Psoas muscle (tissue), 8 donors: ENCODE measurements around the gene PDLIM7. TPM values are rescaled to one million over a fixed set of nuclear protein-coding genes. Genes with fewer than 3 reads are reported as not detected.

Experiments used
- ATAC-seq, 4 donors: fragments of 200-7000 bp; cut with Tn5 transposase; one replicate each; pipeline ENCODE4 v1.9.1; 2020; ENCODE audit warnings: moderate library complexity in 3 of 4, mild to moderate bottlenecking in 2 of 4
- DNase-seq, 2 donors: peaks; one replicate each; pipeline ENCODE4 v3.0.0-alpha.2; 2020
- H3K27ac ChIP-seq: fragments of 200-600 bp; one replicate; pipeline ENCODE4 v1.8.0; 2022
- H3K27me3 ChIP-seq, 3 donors: fragments of 200-600 bp in 1 of 3; one replicate each; pipeline versions ENCODE4 v1.6.1 to v1.8.0; 2013 to 2022; ENCODE audit warnings: low read length in 2 of 3, mild to moderate bottlenecking in 2 of 3, moderate library complexity in 1 of 3; ENCODE audit not compliant: insufficient read depth in 3 of 3
- H3K36me3 ChIP-seq, 2 donors: fragments of 200-600 bp in 1 of 2; one replicate each; pipeline versions ENCODE4 v1.6.1 to v1.8.0; 2013 to 2022; ENCODE audit warnings: low read depth in 1 of 2, mild to moderate bottlenecking in 1 of 2, moderate library complexity in 1 of 2; ENCODE audit not compliant: insufficient read depth in 1 of 2
- H3K4me1 ChIP-seq: fragments of 200-600 bp; one replicate; pipeline ENCODE4 v1.8.0; 2022
- H3K4me3 ChIP-seq: fragments of 200-600 bp; one replicate; pipeline ENCODE4 v1.8.0; 2022; ENCODE audit warnings: mild to moderate bottlenecking
- H3K9me3 ChIP-seq: fragments of 200-600 bp; one replicate; pipeline ENCODE4 v1.8.0; 2022
- WGBS, 3 donors: extraction: QIAGEN DNeasy Blood & Tissue Kit; methylation state at CpG; one replicate each; pipeline versions ENCODE4 v1.1.6 to v1.1.7; 2013; 5-methylcytosine and 5-hydroxymethylcytosine counted together
- intact Hi-C, 2 donors: fragments of 100-400 bp; cut with DNase I; formaldehyde crosslinking; loops; one replicate each; pipeline versions ENCODE4 v1.11.0 to v1.14.2; 2022
- polyA plus RNA-seq, 3 donors: library from polyadenylated mRNA; stranded (reverse); fragments of 200-250 nt; gene quantifications; one replicate each; pipeline ENCODE4 v1.2.3, GENCODE V29; 2013
- total RNA-seq, 4 donors: library from RNA; stranded (reverse); fragmentation: NEBNext Ultra II Directional in 2 of 4; extraction: Animal tissue kit (Norgen Biotek cat#: 25700) in 2 of 4; gene quantifications; one replicate each; pipeline versions ENCODE4 v1.2.1 to v1.2.4, GENCODE V29; 2021 to 2023
- TF ChIP-seq, protein P1 (sequence below): fragments of 200-600 bp; IDR thresholded peaks from one replicate; pipeline ENCODE4 v1.8.0; 2022; ENCODE audit warnings: antibody characterized with exemption
- donor health status: healthy with polysubstance abuse.
- donor health status: DM: no; HTN: no; CAD: no; lungs with moderate emphysema.
- donor health status: Bipolar disorder and iron deficiency.
- donor health status: healthy.
- donor health status: DM: yes; HTN: yes; CAD: no.
- donor health status: DM: no; HTN: no; CAD: no.
- donor health status: DM: no; HTN: no; CAD: no.
- donor health status: DM: yes; HTN: yes; CAD: no.

The PDLIM7 gene
- total and polyA plus RNA-seq, 7 donors = 134 to 254 (median 174) TPM

DNA sequence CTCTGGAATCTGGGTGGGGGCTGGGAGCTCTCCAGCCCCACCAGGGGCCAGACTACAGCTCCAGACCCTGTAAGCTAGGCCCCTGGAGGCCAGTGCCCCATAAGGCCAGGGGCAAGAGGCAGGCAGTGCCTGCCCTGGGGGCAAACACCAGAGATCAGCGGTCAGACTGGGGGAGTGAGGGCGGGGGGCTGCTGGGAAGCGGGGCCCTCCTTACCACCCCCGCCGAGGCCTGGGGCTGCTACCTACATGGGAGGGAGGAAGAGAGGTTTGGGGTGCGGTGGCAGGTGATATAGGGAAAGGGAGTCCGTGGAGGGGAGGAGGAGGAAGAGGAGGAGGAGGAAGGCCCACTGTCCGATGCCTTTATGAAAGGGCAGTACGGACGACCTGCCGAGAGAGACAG, 38.0 kb downstream of the PDLIM7 start:
- ATAC-seq = no peak
- Histone ChIP-seq H3K4me3 (no peak overlapping the region), H3K27ac (no peak overlapping the region), H3K9me3 (no peaks in the 10 kb centered on the region), H3K4me1 (peaks cover 11% of the 10 kb centered on the region), H3K27me3 (no peaks in the 10 kb centered on the region), H3K36me3 (peaks cover 0 to 4% of the 10 kb centered on the region in 2 donors)
- intact Hi-C loops = loop anchor here in 1 of 2 donors (10.0 kb wide), 1 partner anchor 145 kb away; the partner anchor contains the start of gene MXD3
- 88 to 94% (median 93%) methylated on average over 11 of the region's 11 CpGs for WGBS, 3 donors
- TF ChIP-seq, protein P1, sequence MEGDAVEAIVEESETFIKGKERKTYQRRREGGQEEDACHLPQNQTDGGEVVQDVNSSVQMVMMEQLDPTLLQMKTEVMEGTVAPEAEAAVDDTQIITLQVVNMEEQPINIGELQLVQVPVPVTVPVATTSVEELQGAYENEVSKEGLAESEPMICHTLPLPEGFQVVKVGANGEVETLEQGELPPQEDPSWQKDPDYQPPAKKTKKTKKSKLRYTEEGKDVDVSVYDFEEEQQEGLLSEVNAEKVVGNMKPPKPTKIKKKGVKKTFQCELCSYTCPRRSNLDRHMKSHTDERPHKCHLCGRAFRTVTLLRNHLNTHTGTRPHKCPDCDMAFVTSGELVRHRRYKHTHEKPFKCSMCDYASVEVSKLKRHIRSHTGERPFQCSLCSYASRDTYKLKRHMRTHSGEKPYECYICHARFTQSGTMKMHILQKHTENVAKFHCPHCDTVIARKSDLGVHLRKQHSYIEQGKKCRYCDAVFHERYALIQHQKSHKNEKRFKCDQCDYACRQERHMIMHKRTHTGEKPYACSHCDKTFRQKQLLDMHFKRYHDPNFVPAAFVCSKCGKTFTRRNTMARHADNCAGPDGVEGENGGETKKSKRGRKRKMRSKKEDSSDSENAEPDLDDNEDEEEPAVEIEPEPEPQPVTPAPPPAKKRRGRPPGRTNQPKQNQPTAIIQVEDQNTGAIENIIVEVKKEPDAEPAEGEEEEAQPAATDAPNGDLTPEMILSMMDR = no peak
- DNase-seq = no peak

GRCh38 chr5:177458912-177459350, 38.5 kb downstream of the PDLIM7 start:
- intact Hi-C loops = loop anchor here in 1 of 2 donors (10.0 kb wide), 1 partner anchor 144 kb away; the partner anchor contains the start of gene MXD3
- ATAC-seq (no peak), DNase-seq (peak in 1 of 2 donors; percentile 53)
- Histone ChIP-seq H3K27me3 (no peaks in the 10 kb centered on the region), H3K4me3 (no peak overlapping the region), H3K9me3 (no peaks in the 10 kb centered on the region), H3K27ac (no peak overlapping the region), H3K36me3 (peaks cover 0 to 4% of the 10 kb centered on the region in 2 donors), H3K4me1 (peaks cover 15% of the 10 kb centered on the region)
- WGBS, 3 donors = 87 to 92% (median 87%) methylated on average over 14 of the region's 14 CpGs
- TF ChIP-seq, protein P1 = no peak

GRCh38 chr5:177457852-177458681, 39.3 kb downstream of the PDLIM7 start:
- Histone ChIP-seq H3K27ac (no peak overlapping the region), H3K27me3 (peaks cover 0 to 4% (median 0%) of the 10 kb centered on the region in 3 donors), H3K9me3 (no peaks in the 10 kb centered on the region), H3K4me1 (peaks cover 15% of the 10 kb centered on the region), H3K36me3 (peaks cover 0 to 4% of the 10 kb centered on the region in 2 donors), H3K4me3 (no peak overlapping the region)
- intact Hi-C loops = loop anchor here (2.0 to 10.0 kb wide), 2 partner anchors 141 to 143 kb away; partner anchors contain the start of gene MXD3 (in 1 of the 2)
- peak in 1 of 2 donors; percentile 62 for DNase-seq
- WGBS, 3 donors = 75 to 79% (median 78%) methylated on average over 17 to 20 of the region's 20 CpGs
- no peak for ATAC-seq
- TF ChIP-seq, protein P1 = no peak

- peaks cover 0 to 11% (median 0%) of the 10 kb centered on the region in 3 donors for H3K27me3 ChIP-seq
- ATAC-seq = peak; percentile 17 to 61 (median 58)
- WGBS, 3 donors = 59 to 72% (median 60%) methylated on average over 24 of the region's 24 CpGs
- intact Hi-C loops = loop anchor here (2.0 to 10.0 kb wide), 2 partner anchors 140 to 142 kb away; partner anchors contain the start of gene MXD3 (in 1 of the 2)
- no peaks in the 10 kb centered on the region for H3K9me3 ChIP-seq
- H3K36me3 ChIP-seq = peaks cover 0 to 4% of the 10 kb centered on the region in 2 donors
- H3K27ac ChIP-seq = peak overlapping the region; percentile 9
- H3K4me3 ChIP-seq = no peak overlapping the region
- DNase-seq = peak; percentile 85 to 90
- TF ChIP-seq, protein P1 = peak; percentile 52
- H3K4me1 ChIP-seq = peaks cover 15% of the 10 kb centered on the region
Observed at GRCh38 chr5:177456976-177457851, 40.2 kb downstream of the PDLIM7 start.
